HG02623 (cell line): ENCODE measurements around the gene AMDHD2.

Source experiments
- ATAC-seq: cut with Tn5 transposase; IDR thresholded peaks from one replicate; pipeline ENCODE4 v1.9.1; 2021; ENCODE audit warnings: moderate library complexity; ENCODE audit not compliant: unreplicated experiment

The AMDHD2 gene

DNA sequence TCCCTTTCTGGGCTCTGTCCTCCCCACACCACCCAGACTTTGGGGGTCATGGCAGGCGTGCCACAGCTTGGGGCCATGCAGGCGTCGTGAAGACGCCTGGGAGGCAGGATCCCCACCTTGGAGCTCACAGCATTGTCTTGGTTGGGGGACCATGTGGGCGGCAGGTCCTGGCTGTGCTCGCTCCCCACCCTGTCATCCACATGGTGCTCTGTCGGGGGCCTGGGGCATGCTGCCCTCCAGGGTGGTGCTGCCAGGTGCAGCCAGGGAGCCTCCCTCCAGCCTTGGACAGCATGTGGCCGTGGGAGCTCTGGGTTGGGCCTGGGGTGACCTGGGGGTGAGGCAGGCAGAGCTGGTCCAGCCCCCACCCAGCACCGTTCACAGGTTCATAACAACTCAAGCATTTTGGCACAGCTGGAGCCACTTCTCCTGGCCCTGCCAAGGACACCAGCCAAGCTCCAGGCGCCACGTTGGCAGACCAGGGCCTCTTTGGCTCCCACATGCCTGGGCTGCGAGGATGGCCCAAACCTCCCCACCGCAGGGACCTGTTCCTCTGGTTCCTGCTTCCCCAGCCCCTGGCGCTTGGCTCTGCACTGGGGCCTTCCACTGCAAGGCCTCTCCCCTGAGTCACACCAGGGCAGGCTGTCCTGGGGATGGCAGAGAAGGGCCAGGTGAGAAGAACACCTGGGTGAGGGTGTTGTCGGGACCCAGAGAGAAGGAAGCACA lies 21.5 kb upstream of the AMDHD2 start:
- no peak for ATAC-seq

DNA sequence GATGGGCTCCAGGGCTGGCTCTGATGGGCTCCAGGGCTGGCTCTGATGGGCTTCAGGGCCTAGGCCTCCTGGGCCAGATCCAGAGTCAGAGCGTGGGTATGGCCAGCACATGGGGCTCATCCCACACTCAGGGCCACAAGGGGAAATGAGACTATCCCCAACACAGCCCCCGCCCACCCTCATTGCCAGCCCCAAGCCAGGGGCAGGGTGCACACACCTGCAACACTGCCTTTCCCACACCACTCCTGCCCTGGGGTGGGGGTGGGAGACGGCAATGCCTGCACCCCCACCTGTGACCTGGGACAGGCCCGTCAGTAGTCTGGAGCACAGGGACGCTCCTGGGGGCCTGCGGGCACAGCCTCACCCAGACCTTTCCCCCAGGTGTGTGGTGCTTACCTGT lies 20.7 kb upstream of the AMDHD2 start:
- ATAC-seq: no peak

DNA sequence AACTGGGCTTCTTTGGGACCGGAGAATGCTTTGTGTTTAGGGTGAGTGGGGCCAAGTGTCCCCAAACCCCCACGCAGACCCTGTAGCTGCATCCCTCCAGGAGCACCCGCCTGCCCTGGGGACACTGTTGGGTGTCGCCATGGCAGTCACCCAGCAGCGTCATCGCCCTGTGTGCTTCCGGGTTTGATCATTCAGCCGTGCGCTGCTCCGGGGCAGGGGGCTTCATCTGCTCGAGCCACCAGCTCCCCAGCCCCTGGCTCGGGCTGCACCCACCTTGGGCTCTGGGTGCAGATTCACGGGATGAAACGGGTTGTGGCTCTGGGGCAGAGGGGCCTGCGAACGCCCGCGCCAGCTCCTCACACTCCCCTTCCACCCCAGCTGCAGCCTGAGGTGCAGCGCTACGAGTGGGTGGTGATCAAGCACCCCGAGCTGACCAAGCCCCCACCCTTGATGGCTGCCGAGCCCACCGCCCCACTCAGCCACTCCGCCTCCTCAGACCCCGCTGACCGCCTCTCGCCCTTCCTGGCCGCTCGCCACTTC lies 20.2 kb upstream of the AMDHD2 start:
- no peak for ATAC-seq

DNA sequence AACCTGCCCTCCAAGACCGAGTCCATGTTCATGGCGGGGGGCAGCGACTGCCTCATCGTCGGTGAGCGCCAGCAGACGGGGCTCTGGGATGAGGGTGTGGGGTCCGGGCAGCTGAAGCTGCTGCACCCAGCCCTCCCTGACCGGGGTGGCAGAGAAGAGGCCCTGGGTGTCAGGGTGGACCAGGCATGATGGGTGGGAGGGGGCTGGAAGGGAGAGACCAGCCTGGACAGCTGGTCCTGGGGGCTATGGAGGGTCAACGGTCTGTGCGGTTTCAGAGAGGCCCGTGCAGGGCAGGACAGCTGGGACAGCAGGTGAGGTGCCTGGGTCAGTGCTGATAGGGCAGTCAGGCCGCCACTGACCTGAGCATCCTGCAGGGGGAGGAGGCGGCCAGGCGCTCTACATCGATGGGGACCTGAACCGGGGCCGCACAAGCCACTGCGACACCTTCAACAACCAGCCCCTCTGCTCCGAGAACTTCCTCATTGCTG lies 19.7 kb upstream of the AMDHD2 start:
- ATAC-seq: no peak

DNA sequence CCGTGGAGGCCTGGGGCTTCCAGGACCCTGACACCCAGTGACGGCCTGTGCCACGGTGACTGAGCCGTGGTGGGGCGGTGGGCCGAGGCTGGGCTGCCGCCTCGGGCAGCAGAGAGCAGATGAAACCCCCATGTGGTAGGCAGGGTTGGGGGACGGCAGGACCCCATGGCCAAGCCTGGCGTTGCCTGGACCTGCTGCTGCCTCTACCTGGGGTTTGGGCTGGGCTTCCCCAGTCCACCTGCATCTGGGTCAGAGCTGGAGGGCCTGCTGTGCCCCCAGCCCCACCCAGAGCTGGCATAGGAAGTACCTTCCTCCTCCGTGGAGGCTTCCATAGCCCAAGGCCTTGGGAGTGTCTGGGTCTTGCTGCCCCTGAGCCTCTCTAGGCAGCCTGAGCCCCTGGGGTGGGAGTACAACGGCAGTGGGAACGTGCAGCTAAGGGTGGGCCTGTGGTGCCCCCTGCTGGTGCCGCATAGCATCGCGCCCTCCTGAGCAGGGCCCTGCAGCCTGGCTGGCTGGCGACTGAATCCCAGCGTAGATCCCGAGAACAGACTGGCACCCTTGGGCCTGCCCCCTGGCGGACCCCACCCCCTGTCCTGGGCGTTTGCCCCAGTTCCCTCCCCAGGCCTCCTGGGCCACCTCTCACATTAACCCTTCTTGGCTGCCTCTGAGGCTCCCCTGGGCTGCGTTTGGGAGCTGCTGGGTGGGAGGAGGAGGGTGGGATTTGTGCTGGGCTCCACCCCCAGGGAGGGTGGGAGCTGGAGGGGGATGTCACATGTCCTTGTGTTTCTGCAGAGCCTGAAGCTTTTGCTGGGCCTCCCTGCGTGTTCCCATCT lies 19.0 kb upstream of the AMDHD2 start:
- ATAC-seq: no peak

DNA sequence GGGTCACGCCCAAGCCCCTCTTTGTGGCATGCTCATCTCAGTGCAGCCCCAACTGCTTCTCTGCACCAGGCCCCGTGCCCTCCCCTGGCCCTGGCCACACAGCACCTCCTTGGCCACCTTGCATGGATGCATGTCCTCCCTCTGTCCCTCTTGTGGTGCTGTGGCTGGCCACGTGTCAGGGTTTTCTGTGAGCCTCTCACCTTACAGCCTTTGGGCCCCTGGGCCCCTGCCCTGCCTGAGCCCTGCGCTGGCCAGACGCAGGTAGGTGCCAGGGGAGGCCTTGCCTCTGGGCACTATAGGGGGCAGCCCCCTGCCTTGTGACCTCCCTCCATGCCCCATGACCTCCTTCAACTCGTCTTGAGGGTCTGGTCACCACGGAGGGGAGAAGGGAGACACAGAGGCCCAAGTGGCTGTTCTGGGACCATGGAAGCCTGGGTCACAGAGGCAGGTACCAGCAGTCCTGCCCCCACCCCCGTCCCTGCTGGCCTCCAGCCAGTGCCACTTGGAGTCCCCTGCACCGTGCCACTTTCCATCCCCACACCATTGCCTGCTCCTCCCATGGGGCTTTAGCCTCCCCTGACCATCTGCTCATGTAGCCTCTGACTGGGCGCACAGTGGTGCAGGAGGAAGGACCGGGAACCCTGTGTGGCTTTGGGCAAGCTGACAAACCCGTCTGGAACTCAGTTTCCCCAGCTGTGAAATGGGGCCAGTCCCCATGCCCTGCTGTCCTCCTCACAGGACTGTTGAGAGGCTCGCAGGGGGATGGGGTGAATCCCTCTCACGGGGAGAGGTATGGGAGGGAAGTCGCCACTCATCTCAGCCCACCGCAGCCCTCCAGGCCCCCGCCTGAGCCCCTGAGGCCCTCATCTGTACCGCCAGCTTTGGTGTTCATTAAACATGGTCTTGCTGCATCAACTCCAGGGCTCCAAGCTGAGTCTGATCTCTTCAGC lies 17.9 kb upstream of the AMDHD2 start:
- ATAC-seq: no peak

DNA sequence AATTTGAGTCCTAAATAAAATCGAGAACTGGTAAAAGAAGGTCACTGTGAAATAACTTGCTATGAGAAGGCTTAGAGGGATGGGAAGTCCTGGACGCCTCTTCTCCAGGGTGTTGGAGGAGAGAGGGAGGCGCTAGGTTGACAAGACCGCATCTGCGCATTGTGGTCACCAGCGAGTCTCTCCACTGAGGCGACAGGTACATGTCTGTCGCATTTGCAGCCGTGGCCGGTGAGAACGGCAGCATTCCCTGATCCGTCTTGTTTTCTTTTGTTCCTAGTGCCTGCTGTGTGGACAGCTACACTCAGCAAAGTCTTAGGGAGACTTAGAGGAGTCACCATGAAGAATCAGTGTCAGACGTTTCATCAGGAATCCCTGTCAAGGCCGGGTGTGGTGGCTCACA lies 14.5 kb upstream of the AMDHD2 start:
- ATAC-seq: no peak

DNA sequence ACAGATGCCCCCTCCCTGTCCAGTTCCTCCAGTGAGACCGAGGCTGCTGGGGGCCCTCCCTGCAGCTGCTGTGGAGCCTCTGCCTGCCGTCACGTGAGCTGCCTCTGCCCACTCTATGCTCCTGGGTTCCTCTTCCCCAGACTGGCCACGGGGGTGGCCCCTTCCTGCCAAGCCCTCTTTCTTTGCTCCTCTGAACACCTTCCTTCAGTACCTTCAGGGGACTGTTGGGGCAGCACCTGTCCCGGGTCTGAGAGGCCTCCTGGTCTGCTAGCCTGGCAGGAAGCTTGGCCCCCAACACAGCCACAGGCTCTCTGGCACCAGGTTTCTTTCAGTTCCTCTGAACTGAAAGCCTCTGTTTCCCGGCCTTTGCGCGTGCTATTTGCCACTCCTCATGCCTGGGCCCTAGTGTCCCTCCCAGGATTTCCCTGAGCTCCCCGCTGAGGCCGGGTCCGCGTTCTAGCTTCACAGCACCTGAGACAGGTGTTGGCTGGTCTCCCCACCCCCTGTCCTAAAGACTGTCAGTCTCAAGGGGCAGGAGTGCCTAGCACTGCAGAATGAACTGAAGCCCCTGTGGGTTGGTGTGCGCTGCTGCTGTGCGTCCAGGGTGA lies 13.0 kb upstream of the AMDHD2 start:
- ATAC-seq: no peak

DNA sequence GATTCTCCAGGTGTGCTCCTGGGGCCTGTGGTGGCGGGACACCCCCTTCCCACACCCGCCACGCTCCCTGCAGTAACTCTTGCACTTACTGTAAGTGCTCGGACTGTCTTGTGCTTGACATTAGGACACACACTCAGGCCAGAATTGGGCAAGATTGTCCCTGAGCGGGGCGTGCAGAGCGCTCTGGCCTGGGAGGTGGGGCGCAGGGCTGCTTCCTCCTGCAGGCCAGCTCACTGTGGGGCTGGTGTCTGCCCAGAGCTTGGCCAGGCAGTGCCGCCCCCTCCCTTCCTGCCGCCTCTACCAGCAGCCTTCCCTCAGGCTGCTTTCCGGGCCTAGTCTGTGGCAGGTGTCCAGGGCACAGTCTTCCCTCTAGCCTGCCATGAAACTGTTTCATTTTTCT lies 12.5 kb upstream of the AMDHD2 start:
- no peak for ATAC-seq

DNA sequence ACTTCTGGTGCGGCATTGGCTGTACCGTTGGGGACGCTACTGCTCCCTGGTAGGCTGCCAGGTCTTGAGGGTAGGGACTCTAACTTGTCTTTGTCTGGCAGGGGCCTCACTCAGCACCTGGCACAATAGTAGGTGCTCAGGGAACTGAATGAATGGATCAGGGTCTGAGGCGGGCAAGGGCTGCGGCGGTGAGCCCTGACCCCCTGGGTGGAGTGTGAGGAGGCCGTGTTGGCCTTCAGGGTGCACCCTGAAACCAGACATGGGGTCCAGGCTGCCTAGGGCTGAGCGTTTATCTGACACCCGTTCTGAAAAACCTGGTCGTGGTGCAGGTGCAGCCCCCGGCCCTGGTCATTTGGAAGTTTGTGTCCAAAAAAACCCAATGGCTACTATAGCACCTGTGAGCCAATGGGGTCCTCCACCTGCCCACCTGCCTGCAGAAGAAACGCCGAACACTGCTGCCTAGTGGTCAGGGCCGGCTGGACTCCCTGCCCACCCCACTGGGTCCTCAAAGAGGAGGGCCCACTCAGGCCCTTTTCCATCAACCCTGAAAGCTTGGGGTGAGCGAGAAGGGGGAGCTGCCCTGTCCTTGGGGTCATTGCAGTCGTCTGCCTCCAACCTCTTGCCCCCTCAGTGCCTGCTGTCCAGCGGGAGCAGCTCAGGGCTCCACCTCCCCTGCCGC lies 11.3 kb upstream of the AMDHD2 start:
- ATAC-seq: no peak

DNA sequence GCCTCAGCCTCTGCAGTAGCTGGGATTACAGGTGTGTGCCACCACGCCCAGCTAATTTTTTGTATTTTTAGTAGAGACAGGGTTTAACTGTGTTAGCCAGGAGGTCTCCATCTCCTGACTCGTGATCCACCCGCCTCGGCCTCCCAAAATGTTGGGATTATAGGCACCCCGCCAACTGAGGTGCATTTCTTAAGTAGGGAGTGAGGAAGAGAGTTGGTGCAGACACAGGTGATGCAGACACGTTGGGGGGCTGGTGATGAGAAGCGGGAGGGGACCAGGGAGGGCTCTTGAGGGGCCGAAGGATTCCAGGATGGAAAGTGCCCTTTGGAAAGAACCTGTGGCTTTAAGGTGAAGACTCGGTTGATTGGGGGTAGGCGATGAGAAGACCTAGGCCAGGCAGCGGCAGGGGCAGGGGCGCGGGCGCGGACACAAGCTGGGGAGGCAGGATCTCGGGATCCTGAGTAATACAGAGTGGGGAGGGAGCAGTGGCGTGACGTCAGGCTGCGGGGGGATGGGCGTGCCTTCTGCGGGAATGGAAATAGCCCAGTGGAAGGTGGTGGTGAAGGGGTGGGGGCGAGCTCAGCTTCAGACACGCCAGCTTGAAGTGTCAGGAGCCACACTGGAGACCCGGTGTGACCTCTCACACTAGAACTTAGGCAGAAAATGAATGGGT lies 8.9 kb upstream of the AMDHD2 start:
- ATAC-seq: no peak

DNA sequence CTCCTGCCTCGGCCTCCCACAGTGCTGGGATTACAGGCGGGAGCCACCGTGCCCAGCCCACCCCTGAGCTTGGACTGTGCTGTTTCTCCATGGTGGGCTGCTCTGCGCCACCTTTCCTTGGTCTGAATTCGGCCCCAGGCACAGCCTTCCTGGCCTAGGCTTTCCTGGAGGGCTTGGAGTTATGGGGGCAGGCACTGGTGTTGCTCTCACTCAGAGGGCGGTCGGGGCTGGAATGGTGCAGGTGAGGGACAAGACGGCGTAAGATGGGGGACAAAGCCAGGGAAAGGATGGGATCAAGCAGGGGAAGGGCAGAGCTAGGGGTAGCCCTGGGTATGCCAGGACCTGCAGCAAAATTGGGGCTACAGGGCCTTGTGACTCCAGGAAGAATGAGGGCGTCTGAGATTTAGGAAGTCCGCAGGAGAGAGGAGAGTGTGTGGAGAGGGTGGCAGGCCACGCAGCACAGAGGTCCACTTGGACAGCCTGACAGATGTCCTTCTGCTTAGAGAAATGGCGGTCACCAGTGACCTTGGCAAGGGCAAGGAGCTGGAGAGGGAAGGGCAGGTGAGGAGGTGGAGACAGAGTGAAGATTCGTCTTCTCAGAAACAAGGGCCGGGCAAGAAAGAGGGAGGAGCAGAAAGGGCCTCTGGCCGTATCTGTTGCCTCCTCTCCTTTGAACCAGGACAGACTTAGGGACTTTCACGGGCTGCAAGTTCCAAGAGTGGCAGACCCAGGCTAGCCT lies 8.0 kb upstream of the AMDHD2 start:
- ATAC-seq: no peak

DNA sequence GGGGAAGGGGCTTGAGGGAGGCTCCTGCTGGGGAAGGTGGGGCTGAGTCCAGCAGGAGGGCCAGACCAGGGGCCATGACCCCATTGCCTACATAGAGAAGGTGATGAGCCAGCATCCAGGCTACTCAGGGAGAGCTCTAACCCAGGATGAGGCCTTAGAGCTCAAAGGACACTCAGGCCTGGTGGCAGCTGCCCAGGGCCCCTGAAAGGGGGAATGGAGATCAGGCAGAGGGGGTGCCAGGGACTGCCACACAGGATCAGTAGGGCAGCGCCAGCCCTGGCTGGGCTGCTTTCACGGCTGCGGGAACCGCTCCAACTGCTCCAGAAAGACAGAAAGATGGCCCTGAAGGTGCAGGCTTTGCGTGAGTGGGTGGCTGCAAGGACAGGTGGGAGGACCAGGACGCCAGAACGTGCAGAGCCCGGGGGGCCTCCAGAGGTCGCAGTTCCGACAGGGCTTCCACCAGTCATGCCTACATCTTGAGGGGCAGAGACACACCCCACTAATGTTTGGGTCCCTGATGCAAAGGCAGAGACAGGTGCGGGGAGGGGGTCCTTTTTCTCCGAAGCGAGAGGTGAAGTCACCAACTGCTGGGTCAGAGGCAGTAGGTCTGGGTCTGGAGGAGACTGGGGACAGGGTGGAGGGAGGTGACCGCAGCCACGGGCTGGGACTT lies 7.3 kb upstream of the AMDHD2 start:
- no peak for ATAC-seq

DNA sequence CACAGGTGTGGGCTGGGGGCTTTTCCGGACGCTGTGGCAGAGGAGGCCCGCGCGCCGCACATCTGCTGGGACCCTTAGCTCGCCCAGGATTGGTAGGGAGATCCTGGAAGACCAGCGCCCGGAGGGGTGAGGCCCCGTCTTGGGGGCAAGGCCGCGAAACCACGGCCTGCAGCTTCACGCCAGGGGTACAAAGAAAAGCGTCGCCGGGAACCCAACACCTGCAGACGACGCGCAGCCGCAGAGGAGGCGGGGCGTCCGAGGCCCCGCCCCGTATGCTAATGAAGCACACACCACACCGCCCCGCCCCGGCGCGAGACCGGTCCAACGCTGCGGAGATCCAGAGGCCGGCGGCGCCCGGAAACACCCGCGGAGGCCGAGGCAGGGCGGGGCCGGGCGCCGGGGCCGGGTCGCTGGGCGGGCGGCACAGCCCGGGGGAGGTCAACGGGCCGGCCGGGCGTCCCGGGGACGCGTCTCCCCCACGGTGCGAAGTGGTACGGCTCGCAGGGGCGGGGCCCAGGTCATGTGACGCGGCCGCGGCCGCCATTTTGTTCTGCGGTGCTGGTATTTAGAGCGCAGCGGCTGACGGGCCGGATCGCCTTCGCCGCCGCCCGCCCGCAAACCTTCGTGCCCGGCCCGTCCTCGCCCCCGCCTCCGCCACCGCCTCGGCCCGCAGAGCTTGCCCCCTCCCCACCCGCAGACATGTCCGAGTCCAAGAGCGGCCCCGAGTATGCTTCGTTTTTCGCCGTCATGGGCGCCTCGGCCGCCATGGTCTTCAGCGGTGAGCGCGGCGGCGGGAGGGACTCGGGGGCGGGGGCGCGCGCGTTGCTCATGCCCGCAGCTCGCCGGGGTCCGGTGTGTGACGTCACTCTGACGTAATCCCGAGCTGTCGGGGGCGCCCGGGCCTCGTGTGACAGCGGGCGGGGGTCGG lies 6.5 kb upstream of the AMDHD2 start, which contains the start of gene ATP6V0C:
TSS of gene ATP6V0C (plus strand) at position 548 of the 928 bp plus-strand sequence. CDS start at position 700, 152 bp downstream.
- ATAC-seq: peak; percentile 65

DNA sequence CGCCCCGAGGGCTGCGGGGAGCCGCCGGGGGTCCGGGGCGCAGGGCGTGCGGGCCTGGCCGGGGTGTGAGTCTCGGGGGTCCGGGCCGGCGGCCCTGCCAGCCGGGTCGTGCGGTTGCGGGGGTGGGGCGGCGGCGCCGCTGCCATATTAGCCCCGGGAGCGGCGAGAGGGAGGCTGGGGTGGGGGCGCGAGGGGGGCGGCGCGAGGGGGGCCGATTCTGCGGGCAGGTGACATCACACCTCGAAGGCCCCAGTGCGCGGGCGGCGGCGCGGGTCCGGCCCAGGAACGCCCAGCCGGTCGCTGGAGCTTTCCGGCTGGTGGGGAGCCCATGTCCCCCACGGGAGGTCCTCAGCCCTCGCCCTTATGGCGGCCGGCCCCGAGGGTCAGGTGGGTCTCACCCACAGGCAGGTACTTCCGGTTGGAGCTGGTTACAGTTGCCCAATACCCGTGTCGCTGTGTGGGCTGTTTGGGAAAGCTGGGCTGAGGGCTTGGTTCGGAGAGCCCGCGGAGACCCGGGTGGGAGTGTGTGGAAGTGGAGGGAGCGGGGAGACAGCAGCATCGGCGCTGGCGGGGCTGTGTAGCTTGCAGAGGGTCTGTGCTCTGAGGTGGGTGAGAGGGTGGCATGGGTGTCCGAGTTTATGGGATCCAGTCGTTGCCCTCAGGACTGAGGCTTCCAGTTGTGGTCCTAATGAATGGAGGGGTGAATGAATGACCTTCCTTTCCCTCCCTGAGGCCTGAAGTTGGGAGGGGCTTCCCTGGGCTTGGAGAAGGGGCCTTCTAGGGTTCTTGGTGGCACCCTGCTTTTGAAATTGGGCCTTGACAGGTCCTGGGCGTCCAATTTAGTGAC lies 5.6 kb upstream of the AMDHD2 start:
- no peak for ATAC-seq
